Measurements from ENCODE around the gene PRPH2.

DNA sequence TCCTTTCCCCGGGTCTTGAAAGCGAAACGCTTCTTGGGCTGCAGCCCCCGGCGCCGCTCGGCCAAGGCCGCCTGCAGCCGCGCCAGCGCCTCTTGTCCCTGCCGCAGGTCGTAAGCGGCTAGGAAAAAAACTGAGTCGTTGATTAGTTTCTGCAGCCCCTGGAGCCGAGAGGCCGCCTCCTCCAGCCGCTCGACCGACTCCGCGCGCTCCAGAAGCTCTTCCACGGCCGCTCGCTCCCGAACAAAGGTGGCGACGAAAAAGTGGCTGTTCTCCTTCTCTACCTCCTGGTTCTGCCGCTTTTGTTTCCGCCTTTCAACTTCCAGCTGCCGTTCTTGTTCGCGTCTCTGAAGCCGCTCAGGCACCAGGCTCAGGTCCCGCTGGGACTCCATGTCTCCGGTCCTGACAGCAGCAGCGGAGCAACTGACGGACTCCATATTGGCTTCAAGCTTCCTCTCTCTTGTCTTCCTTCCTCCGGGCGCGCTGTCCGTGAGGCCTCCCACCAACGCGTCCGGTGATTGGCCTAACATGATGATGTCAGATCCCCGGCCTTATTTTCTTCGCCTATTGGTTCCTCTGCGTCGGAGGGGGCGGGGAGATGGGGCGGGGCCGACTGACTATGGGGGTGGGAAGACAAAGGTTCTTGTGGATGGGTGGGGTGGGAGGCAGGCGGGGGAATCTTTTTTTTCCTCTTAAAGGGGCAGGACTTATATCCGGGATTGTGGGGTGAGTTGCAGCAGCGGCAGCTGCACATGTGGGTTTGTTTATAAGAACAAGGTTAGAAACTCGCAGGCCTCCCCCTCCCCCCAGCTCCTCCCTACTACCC is 23.5 kb upstream of the PRPH2 start, which contains the start of gene TBCC:
- TF ChIP-seq CTCF (IDR thresholded peaks at IDR 0.05): no peak
- peak; percentile 96 to 98 for TF ChIP-seq POLR2A (IDR thresholded peaks at IDR 0.05)

All from Peyer's patch (tissue), 4 donors.